ENCODE data around the gene HS6ST2. TPM values are rescaled to one million over a fixed set of nuclear protein-coding genes. Genes with fewer than 3 reads are reported as not detected.
"Not testable (repeated sequence)": the region's sequence is repeated elsewhere in the genome, so short reads cannot be mapped to it uniquely, and the experiment has no call there.

HS6ST2 gene
- total and polyA plus RNA-seq, 4 donors, result under 0.01 to 1.4 (median 0.01) TPM; not detected in 1

DNA sequence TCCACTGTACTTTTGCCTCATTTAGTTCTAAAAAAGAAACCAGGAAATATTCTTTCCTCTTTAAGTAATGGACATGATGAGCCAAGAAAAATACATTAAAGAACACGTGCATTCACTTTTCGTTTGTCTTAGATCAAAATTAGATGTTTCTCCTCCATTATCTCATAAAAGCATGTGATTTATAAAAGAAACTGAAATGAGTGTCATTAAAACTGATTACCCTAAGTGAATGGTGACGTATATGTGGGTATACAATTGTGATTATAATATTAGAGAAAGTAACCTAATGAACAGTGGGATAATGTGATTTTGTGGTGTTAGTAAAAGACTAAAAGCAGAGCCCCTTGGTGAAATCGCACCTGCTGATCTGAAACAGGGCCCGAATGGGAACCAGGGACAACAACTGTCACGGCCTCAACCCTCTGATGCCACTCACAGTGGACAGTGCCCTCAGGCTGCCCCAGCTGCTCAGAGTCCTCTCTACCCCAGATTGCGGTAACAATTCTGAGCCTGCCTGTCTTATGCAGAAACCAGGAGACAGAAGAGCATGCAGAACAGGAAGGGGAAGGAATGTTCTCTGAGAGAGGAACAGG, 25.7 kb upstream of the HS6ST2 start:
- no peak for DNase-seq (ENCODE audit: low spot score)
- Histone ChIP-seq H3K27me3 (ENCODE audit: control insufficient read depth in 4 of 4, insufficient read depth in 4 of 4, low read length in 3 of 4) (peaks cover 0 to 4% (median 0%) of the 10 kb centered on the region in 4 donors), H3K9me3 (ENCODE audit: control insufficient read depth in 4 of 4, low read length in 3 of 4) (no peaks in the 10 kb centered on the region), H3K36me3 (ENCODE audit: control insufficient read depth in 4 of 4, insufficient read depth in 3 of 4, low read depth in 1 of 4, low read length in 3 of 4) (no peaks in the 10 kb centered on the region), H3K4me1 (ENCODE audit: control insufficient read depth in 4 of 4, insufficient read depth in 4 of 4, low read length in 3 of 4) (no peaks in the 10 kb centered on the region), H3K4me3 (ENCODE audit: low read depth in 1 of 3, low read length in 3 of 3) (no peak overlapping the region), H3K9ac (ENCODE audit: low read depth in 1 of 2, low read length in 2 of 2) (no peak overlapping the region), H3K27ac (ENCODE audit: low read depth in 1 of 2, low read length in 2 of 2) (no peak overlapping the region)
- TF ChIP-seq FOXA1 (IDR thresholded peaks at IDR 0.05), result no peak
- no peak for TF ChIP-seq SP1 (IDR thresholded peaks at IDR 0.05)
- no peak for TF ChIP-seq GABPA (IDR thresholded peaks at IDR 0.05 in 1 of 2, conservative IDR thresholded peaks at IDR 0.05 in 1 of 2)
- TF ChIP-seq RAD21 (IDR thresholded peaks at IDR 0.05), result no peak
- TF ChIP-seq, protein P1, sequence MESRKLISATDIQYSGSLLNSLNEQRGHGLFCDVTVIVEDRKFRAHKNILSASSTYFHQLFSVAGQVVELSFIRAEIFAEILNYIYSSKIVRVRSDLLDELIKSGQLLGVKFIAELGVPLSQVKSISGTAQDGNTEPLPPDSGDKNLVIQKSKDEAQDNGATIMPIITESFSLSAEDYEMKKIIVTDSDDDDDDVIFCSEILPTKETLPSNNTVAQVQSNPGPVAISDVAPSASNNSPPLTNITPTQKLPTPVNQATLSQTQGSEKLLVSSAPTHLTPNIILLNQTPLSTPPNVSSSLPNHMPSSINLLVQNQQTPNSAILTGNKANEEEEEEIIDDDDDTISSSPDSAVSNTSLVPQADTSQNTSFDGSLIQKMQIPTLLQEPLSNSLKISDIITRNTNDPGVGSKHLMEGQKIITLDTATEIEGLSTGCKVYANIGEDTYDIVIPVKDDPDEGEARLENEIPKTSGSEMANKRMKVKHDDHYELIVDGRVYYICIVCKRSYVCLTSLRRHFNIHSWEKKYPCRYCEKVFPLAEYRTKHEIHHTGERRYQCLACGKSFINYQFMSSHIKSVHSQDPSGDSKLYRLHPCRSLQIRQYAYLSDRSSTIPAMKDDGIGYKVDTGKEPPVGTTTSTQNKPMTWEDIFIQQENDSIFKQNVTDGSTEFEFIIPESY (IDR thresholded peaks at IDR 0.05), result no peak
- TF ChIP-seq, protein P2, sequence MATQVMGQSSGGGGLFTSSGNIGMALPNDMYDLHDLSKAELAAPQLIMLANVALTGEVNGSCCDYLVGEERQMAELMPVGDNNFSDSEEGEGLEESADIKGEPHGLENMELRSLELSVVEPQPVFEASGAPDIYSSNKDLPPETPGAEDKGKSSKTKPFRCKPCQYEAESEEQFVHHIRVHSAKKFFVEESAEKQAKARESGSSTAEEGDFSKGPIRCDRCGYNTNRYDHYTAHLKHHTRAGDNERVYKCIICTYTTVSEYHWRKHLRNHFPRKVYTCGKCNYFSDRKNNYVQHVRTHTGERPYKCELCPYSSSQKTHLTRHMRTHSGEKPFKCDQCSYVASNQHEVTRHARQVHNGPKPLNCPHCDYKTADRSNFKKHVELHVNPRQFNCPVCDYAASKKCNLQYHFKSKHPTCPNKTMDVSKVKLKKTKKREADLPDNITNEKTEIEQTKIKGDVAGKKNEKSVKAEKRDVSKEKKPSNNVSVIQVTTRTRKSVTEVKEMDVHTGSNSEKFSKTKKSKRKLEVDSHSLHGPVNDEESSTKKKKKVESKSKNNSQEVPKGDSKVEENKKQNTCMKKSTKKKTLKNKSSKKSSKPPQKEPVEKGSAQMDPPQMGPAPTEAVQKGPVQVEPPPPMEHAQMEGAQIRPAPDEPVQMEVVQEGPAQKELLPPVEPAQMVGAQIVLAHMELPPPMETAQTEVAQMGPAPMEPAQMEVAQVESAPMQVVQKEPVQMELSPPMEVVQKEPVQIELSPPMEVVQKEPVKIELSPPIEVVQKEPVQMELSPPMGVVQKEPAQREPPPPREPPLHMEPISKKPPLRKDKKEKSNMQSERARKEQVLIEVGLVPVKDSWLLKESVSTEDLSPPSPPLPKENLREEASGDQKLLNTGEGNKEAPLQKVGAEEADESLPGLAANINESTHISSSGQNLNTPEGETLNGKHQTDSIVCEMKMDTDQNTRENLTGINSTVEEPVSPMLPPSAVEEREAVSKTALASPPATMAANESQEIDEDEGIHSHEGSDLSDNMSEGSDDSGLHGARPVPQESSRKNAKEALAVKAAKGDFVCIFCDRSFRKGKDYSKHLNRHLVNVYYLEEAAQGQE (IDR thresholded peaks at IDR 0.05), result no peak
- TF ChIP-seq HNF4G (IDR thresholded peaks at IDR 0.05), result no peak
- TF ChIP-seq RXRA (IDR thresholded peaks at IDR 0.05), result no peak
- TF ChIP-seq YY1 (IDR thresholded peaks at IDR 0.05), result no peak
- TF ChIP-seq, protein P3, sequence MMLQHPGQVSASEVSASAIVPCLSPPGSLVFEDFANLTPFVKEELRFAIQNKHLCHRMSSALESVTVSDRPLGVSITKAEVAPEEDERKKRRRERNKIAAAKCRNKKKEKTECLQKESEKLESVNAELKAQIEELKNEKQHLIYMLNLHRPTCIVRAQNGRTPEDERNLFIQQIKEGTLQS (IDR thresholded peaks at IDR 0.05), result no peak
- TF ChIP-seq HNF4A (conservative IDR thresholded peaks at IDR 0.05), result no peak
- no peak for TF ChIP-seq TAF1 (conservative IDR thresholded peaks at IDR 0.05)
- no peak for TF ChIP-seq FOXA2 (IDR thresholded peaks at IDR 0.05)
- TF ChIP-seq, protein P4, sequence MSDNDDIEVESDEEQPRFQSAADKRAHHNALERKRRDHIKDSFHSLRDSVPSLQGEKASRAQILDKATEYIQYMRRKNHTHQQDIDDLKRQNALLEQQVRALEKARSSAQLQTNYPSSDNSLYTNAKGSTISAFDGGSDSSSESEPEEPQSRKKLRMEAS (IDR thresholded peaks at IDR 0.05), result no peak
- WGBS, result 86% methylated on average over 7 of the region's 7 CpGs

DNA sequence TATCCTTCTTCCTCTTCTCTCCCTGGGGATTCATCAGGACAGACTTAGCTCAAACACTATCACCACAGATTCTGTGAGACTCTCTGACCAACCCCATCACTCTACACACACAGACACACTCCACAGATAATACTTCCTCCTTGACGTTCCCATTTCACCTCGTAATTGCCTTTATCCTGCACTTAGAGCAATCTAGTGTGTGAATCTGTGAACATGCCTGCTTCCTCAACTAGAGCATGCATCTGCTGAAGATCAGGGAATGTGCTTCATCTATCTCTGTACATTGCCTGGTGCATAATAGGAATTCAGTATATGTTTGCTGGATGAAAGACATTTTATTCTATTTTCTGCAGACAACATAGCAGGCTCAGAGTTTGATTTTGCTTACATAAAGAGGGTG, 25.1 kb upstream of the HS6ST2 start:
- no peaks in the 10 kb centered on the region for H3K36me3 ChIP-seq (ENCODE audit: control insufficient read depth in 4 of 4, insufficient read depth in 3 of 4, low read depth in 1 of 4, low read length in 3 of 4)
- TF ChIP-seq, protein P2 (IDR thresholded peaks at IDR 0.05), result no peak
- TF ChIP-seq SP1 (IDR thresholded peaks at IDR 0.05), result no peak
- no peaks in the 10 kb centered on the region for H3K4me1 ChIP-seq (ENCODE audit: control insufficient read depth in 4 of 4, insufficient read depth in 4 of 4, low read length in 3 of 4)
- 39% methylated on average over 2 of the region's 2 CpGs for WGBS
- H3K9me3 ChIP-seq (ENCODE audit: control insufficient read depth in 4 of 4, low read length in 3 of 4), result no peaks in the 10 kb centered on the region
- H3K27me3 ChIP-seq (ENCODE audit: control insufficient read depth in 4 of 4, insufficient read depth in 4 of 4, low read length in 3 of 4), result peaks cover 0 to 4% (median 0%) of the 10 kb centered on the region in 4 donors
- no peak overlapping the region for H3K4me3 ChIP-seq (ENCODE audit: low read depth in 1 of 3, low read length in 3 of 3)
- no peak for DNase-seq (ENCODE audit: low spot score)
- no peak overlapping the region for H3K27ac ChIP-seq (ENCODE audit: low read depth in 1 of 2, low read length in 2 of 2)
- H3K9ac ChIP-seq (ENCODE audit: low read depth in 1 of 2, low read length in 2 of 2), result no peak overlapping the region

DNA sequence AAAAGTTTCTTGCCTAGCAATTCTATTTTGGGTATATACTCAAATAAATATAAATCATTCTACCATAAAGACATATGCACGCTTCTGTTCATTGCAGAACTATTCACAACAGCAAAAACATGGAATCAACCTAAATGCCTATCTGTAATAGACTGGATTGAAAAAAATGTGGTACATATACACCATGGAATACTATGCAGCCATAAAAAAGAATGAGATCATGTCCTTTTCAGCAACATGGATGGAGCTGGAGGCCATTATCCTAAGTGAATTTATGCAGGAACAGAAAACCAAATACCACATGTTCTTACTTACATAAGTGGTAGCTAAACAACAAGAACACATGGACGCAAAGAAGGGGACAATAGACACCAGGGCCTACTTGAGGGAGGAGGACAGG, 21.6 kb upstream of the HS6ST2 start:
- not testable (repeated sequence) for H3K27ac ChIP-seq (ENCODE audit: low read depth in 1 of 2, low read length in 2 of 2); H3K36me3 ChIP-seq (ENCODE audit: control insufficient read depth in 4 of 4, insufficient read depth in 3 of 4, low read depth in 1 of 4, low read length in 3 of 4); H3K9ac ChIP-seq (ENCODE audit: low read depth in 1 of 2, low read length in 2 of 2); DNase-seq (ENCODE audit: low spot score); H3K4me3 ChIP-seq (ENCODE audit: low read depth in 1 of 3, low read length in 3 of 3); H3K4me1 ChIP-seq (ENCODE audit: control insufficient read depth in 4 of 4, insufficient read depth in 4 of 4, low read length in 3 of 4); H3K9me3 ChIP-seq (ENCODE audit: control insufficient read depth in 4 of 4, low read length in 3 of 4); H3K27me3 ChIP-seq (ENCODE audit: control insufficient read depth in 4 of 4, insufficient read depth in 4 of 4, low read length in 3 of 4)
- WGBS, result 92% methylated on average over 2 of the region's 2 CpGs
